DND-41 (cell line): ENCODE data around the gene TMEM19.

ENCODE experiments used
- EZH2 ChIP-seq: IDR thresholded peaks from 3 replicates; pipeline ENCODE4 v1.6.1; 2012; ENCODE audit warnings: borderline replicate concordance, low read depth, mild to moderate bottlenecking, moderate library complexity, low read length, inconsistent platforms; ENCODE audit not compliant: severe bottlenecking
- TF ChIP-seq, protein P1 (sequence below): IDR thresholded peaks from 2 replicates; pipeline ENCODE4 v1.5.1; 2012; ENCODE audit warnings: borderline replicate concordance, low read length, moderate library complexity, mild to moderate bottlenecking; ENCODE audit not compliant: poor library complexity, severe bottlenecking; ENCODE audit errors: extremely low read depth

DNA sequence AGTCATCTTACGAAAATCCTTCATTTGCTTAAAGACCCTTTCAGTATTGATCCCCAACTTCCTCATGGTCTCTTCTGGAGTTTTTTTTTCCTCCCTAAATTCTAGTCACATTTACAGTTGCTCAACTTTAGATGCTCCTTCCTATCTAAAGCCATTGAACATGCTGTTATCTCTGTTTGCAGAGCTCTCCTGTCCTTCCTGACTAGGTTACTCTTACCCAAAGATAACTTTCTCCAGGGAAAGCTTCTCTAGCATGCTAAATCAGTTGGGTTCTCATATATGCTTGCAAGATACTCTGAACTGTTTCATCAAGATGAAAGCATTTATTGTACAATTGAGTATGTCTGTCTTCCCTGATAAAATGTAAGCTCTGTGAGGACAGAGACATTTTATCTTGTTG, 67.0 kb downstream of the TMEM19 start:
- TF ChIP-seq, protein P1, sequence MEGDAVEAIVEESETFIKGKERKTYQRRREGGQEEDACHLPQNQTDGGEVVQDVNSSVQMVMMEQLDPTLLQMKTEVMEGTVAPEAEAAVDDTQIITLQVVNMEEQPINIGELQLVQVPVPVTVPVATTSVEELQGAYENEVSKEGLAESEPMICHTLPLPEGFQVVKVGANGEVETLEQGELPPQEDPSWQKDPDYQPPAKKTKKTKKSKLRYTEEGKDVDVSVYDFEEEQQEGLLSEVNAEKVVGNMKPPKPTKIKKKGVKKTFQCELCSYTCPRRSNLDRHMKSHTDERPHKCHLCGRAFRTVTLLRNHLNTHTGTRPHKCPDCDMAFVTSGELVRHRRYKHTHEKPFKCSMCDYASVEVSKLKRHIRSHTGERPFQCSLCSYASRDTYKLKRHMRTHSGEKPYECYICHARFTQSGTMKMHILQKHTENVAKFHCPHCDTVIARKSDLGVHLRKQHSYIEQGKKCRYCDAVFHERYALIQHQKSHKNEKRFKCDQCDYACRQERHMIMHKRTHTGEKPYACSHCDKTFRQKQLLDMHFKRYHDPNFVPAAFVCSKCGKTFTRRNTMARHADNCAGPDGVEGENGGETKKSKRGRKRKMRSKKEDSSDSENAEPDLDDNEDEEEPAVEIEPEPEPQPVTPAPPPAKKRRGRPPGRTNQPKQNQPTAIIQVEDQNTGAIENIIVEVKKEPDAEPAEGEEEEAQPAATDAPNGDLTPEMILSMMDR: no peak
- no peak for TF ChIP-seq EZH2
